HCT116 (cell line): ENCODE measurements around the gene KRTAP5-2. TPM values are rescaled to one million over a fixed set of nuclear protein-coding genes. Genes with fewer than 3 reads are reported as not detected.

Source experiments
- ATAC-seq: fragments of 200-7000 bp; cut with Tn5 transposase; 2 replicates; pipeline ENCODE4 v1.9.1; 2020; ENCODE audit warnings: mild to moderate bottlenecking, moderate library complexity
- BruUV-seq: library from RNA; stranded (reverse); fragments of 400-500 nt; replicated peaks from 2 replicates; lab custom pipeline; 2021; lab: Mats Ljungman, UMichigan
- CTCF ChIA-PET: fragments of 300-600 bp; sonication (Branson Sonifier 250); formaldehyde crosslinking; loops from one replicate; lab custom pipeline; 2021; ENCODE audit warnings: antibody characterized with exemption; lab: Charles Lee
- POLR2A ChIA-PET: fragments of 300-600, 350-600 bp; sonication (Branson Sonifier 250); formaldehyde crosslinking; loops from one replicate; lab custom pipeline; 2021; ENCODE audit warnings: antibody characterized with exemption; lab: Charles Lee
- RAD21 ChIA-PET, 2 experiments: fragments of 300-600 bp; sonication (Branson Sonifier 250); formaldehyde crosslinking; loops; one replicate each; lab custom pipeline; 2023; ENCODE audit warnings: low total read pairs in 2 of 2; ENCODE audit not compliant: uncharacterized antibody in 2 of 2, unreplicated experiment in 2 of 2, low non-redundant PET in 1 of 2; lab: Charles Lee
- DNase-seq: peaks from one replicate; pipeline ENCODE4 v3.0.0-alpha.2; 2010; ENCODE audit warnings: low read depth, low spot score
- H2AFZ ChIP-seq: fragments of 200-600 bp; shearing (Covaris generic), sonication (generic); 2 replicates; pipeline ENCODE4 v1.6.1; 2017; ENCODE audit warnings: low read depth, mixed run types, mixed read lengths, antibody characterized with exemption, low read length; ENCODE audit not compliant: poor library complexity, severe bottlenecking
- H3K27ac ChIP-seq: 2 replicates; pipeline ENCODE4 v1.5.1; 2012; ENCODE audit warnings: low read depth, low read length
- H3K27me3 ChIP-seq: fragments of 200-600 bp; sonication (generic); 2 replicates; pipeline ENCODE4 v1.6.1; 2016; ENCODE audit warnings: mixed run types, low read length, mixed read lengths; ENCODE audit not compliant: insufficient read depth
- H3K36me3 ChIP-seq, 2 experiments: fragments of 200-500 bp in 1 of 2; fragments of 200-600 bp in 1 of 2; sonication (Bioruptor generic) in 1 of 2; sonication (generic) in 1 of 2; 2 replicates each; pipeline versions ENCODE4 v1.5.1 to v1.6.1; 2014 to 2016; ENCODE audit warnings: low read length in 2 of 2, inconsistent platforms in 1 of 2, mixed read lengths in 1 of 2, mixed run types in 1 of 2; ENCODE audit not compliant: insufficient read depth in 2 of 2, control insufficient read depth in 1 of 2
- H3K4me1 ChIP-seq, 2 experiments: fragments of 200-600 bp in 1 of 2; sonication (generic) in 1 of 2; 2 replicates each; pipeline versions ENCODE4 v1.5.1 to v1.6.1; 2012 to 2017; ENCODE audit warnings: low read length in 2 of 2, inconsistent platforms in 1 of 2, mild to moderate bottlenecking in 1 of 2, mixed read lengths in 1 of 2, mixed run types in 1 of 2, moderate library complexity in 1 of 2; ENCODE audit not compliant: insufficient read depth in 2 of 2, control insufficient read depth in 1 of 2
- H3K4me2 ChIP-seq: fragments of 200-600 bp; sonication (generic); 2 replicates; pipeline ENCODE4 v1.6.1; 2017; ENCODE audit warnings: mixed run types, low read length, mixed read lengths
- H3K4me3 ChIP-seq, 2 experiments: fragments of 200-600 bp in 1 of 2; sonication (generic) in 1 of 2; replicated peaks in 1 of 2; 2 replicates each; pipeline ENCODE4 v1.5.1; 2011 to 2016; ENCODE audit warnings: low read length in 2 of 2, control low read depth in 1 of 2, low read depth in 1 of 2, mild to moderate bottlenecking in 1 of 2, mixed read lengths in 1 of 2, mixed run types in 1 of 2
- H3K79me2 ChIP-seq: fragments of 200-600 bp; sonication (generic); 2 replicates; pipeline ENCODE4 v1.6.1; 2017; ENCODE audit warnings: mild to moderate bottlenecking, mixed run types, low read length, moderate library complexity, mixed read lengths; ENCODE audit not compliant: insufficient read depth
- H3K9ac ChIP-seq: fragments of 200-600 bp; sonication (generic); 2 replicates; pipeline ENCODE4 v1.6.1; 2016; ENCODE audit warnings: low read length, mixed read lengths
- H3K9me2 ChIP-seq: fragments of 200-600 bp; sonication (generic), shearing (Covaris generic); 2 replicates; pipeline ENCODE4 v1.6.1; 2017; ENCODE audit warnings: mixed run types, mild to moderate bottlenecking, moderate library complexity; ENCODE audit not compliant: insufficient read depth
- H3K9me3 ChIP-seq, 2 experiments: fragments of 200-500 bp in 1 of 2; fragments of 200-600 bp in 1 of 2; sonication (Bioruptor generic) in 1 of 2; sonication (generic) in 1 of 2; 2 replicates each; pipeline ENCODE4 v1.6.1; 2014 to 2017; ENCODE audit warnings: low read length in 2 of 2, mixed read lengths in 2 of 2, inconsistent platforms in 1 of 2, low read depth in 1 of 2, mild to moderate bottlenecking in 1 of 2, mixed run types in 1 of 2, moderate library complexity in 1 of 2; ENCODE audit not compliant: control insufficient read depth in 1 of 2, insufficient read depth in 1 of 2
- H4K20me1 ChIP-seq: fragments of 200-600 bp; sonication (generic), shearing (Covaris generic); 2 replicates; pipeline ENCODE4 v1.6.1; 2017; ENCODE audit warnings: mixed run types, mild to moderate bottlenecking, moderate library complexity; ENCODE audit not compliant: insufficient read depth
- CEBPB ChIP-seq: IDR thresholded peaks from 2 replicates; pipeline ENCODE4 v1.6.1; 2012; ENCODE audit warnings: low read depth
- CTCF ChIP-seq, 3 experiments: fragments of 200-600 bp in 1 of 3; sonication (generic) in 1 of 3; IDR thresholded peaks in 2 of 3; conservative IDR thresholded peaks in 1 of 3; 2 replicates each; pipeline ENCODE4 v1.5.1; 2012 to 2017; ENCODE audit warnings: low read depth in 2 of 3, low read length in 2 of 3, antibody characterized with exemption in 1 of 3, borderline replicate concordance in 1 of 3, control low read depth in 1 of 3, mild to moderate bottlenecking in 1 of 3, mixed read lengths in 1 of 3, mixed run types in 1 of 3, moderate library complexity in 1 of 3; ENCODE audit not compliant: insufficient read depth in 1 of 3
- EGR1 ChIP-seq: IDR thresholded peaks from 2 replicates; pipeline ENCODE4 v1.6.1; 2012; ENCODE audit warnings: low read depth
- EZH2 ChIP-seq: fragments of 200-600 bp; sonication (generic); IDR thresholded peaks from 2 replicates; pipeline ENCODE4 v1.6.1; 2017; ENCODE audit warnings: antibody characterized with exemption, mixed run types
- EZH2phosphoT487 ChIP-seq: fragments of 200-600 bp; IDR thresholded peaks from 2 replicates; pipeline ENCODE4 v1.6.1; 2018; ENCODE audit warnings: antibody characterized with exemption, borderline replicate concordance
- POLR2A ChIP-seq: IDR thresholded peaks from 2 replicates; pipeline ENCODE4 v1.7.0; 2011; ENCODE audit warnings: borderline replicate concordance; ENCODE audit not compliant: insufficient read depth, insufficient read length; ENCODE audit errors: extremely low read depth
- POLR2AphosphoS5 ChIP-seq: IDR thresholded peaks from 2 replicates; pipeline ENCODE4 v1.6.1; 2011; ENCODE audit warnings: mild to moderate bottlenecking, low read depth, low read length, moderate library complexity
- RAD21 ChIP-seq: IDR thresholded peaks from 2 replicates; pipeline ENCODE4 v1.6.1; 2012; ENCODE audit warnings: low read depth, mild to moderate bottlenecking
- REST ChIP-seq: IDR thresholded peaks from 2 replicates; pipeline ENCODE4 v1.6.1; 2012; ENCODE audit warnings: low read depth
- SIN3A ChIP-seq: IDR thresholded peaks from 2 replicates; pipeline ENCODE4 v1.6.1; 2012; ENCODE audit warnings: low read depth
- SP1 ChIP-seq: IDR thresholded peaks from 2 replicates; pipeline ENCODE4 v1.6.1; 2012; ENCODE audit warnings: low read depth
- SRF ChIP-seq: IDR thresholded peaks from 2 replicates; pipeline ENCODE4 v1.6.1; 2012; ENCODE audit warnings: low read depth
- TCF7L2 ChIP-seq: IDR thresholded peaks from 2 replicates; pipeline ENCODE4 v1.7.0; 2011; ENCODE audit warnings: borderline replicate concordance, inconsistent platforms; ENCODE audit not compliant: insufficient read depth, insufficient read length; ENCODE audit errors: extremely low read depth
- YY1 ChIP-seq: IDR thresholded peaks from 2 replicates; pipeline ENCODE4 v1.6.1; 2011; ENCODE audit warnings: low read length, low read depth, moderate library complexity, mild to moderate bottlenecking; ENCODE audit not compliant: insufficient replicate concordance; ENCODE audit errors: extremely low read depth
- ZBTB33 ChIP-seq: IDR thresholded peaks from 2 replicates; pipeline ENCODE4 v1.6.1; 2011; ENCODE audit warnings: mild to moderate bottlenecking, low read length, moderate library complexity; ENCODE audit not compliant: insufficient replicate concordance; ENCODE audit errors: extremely low read depth
- ZNF274 ChIP-seq: fragments of 200-500 bp; sonication (Bioruptor generic); IDR thresholded peaks from 2 replicates; pipeline ENCODE4 v1.6.1; 2014; ENCODE audit warnings: mild to moderate bottlenecking, low read depth, low read length, inconsistent platforms
- intact Hi-C: fragments of 100-400 bp; cut with micrococcal nuclease; formaldehyde crosslinking; loops from 2 replicates; pipeline ENCODE4 v1.10.0; 2022
- total RNA-seq: library from RNA; stranded (reverse); gene quantifications from one replicate; pipeline ENCODE4 v1.2.1, GENCODE V29; 2021; ENCODE audit not compliant: unreplicated experiment

KRTAP5-2 gene
- total RNA-seq, 1 experiment from 2014 or later, result not detected

GRCh38 chr11:1639666-1640065 is 41.6 kb upstream of the KRTAP5-2 start:
- Histone ChIP-seq H3K4me1 (peaks cover 0 to 9% of the 10 kb centered on the region in 2 experiments; a peak in 1 of 4 replicates), H3K27ac (no peak overlapping the region), H3K27me3 (no peaks in the 10 kb centered on the region), H3K36me3 (no peaks in the 10 kb centered on the region), H3K4me2 (no peak overlapping the region), H3K9me2 (no peaks in the 10 kb centered on the region), H3K79me2 (no peaks in the 10 kb centered on the region), H3K9me3 (no peaks in the 10 kb centered on the region), H3K9ac (no peak overlapping the region), H4K20me1 (no peaks in the 10 kb centered on the region), H3K4me3 (no peak overlapping the region), H2AFZ (no peak overlapping the region)
- ATAC-seq (no peak; the same call in 1 of the 2 replicates), DNase-seq (no peak)
- BruUV-seq, result no TSS peak
- ChIA-PET RAD21 (no interaction called here), CTCF (interaction anchor here (0.8 to 4.8 kb wide), 7 partner anchors 8 to 512 kb away, joined by 3 to 31 read pairs (median 5); no protein-coding TSS in a partner anchor), POLR2A (no interaction called here)
- TF ChIP-seq RAD21 (no peak), SP1 (no peak), EGR1 (no peak), CTCF (IDR thresholded peaks at IDR 0.05 in 2 of 3, conservative IDR thresholded peaks at IDR 0.05 in 1 of 3; ENCODE audit: borderline replicate concordance in 1 of 3, insufficient read depth in 1 of 3, low read depth in 2 of 3, low read length in 2 of 3) (no peak), CEBPB (no peak), SIN3A (no peak), ZNF274 (no peak), YY1 (no peak), ZBTB33 (no peak), EZH2phosphoT487 (no peak), EZH2 (no peak), SRF (no peak), REST (no peak), TCF7L2 (no peak), POLR2A (no peak), POLR2AphosphoS5 (no peak)
- intact Hi-C loops, result loop anchor here (2.0 kb wide), 1 partner anchor 17 kb away; the partner anchor contains the start of gene KRTAP5-4
